Measurements from ENCODE around the gene ARID4B.
"Not testable (repeated sequence)": the region's sequence is repeated elsewhere in the genome, so short reads cannot be mapped to it uniquely, and the experiment has no call there.

Gene ARID4B

GRCh38 chr1:235168375-235168774, 159.6 kb downstream of the ARID4B start:
- no peak for DNase-seq (ENCODE audit: low read depth in 2 of 3, low spot score in 2 of 3)

GRCh38 chr1:235161685-235162327, 166.2 kb downstream of the ARID4B start:
- DNase-seq (ENCODE audit: low read depth in 2 of 3, low spot score in 2 of 3), result no peak

- DNase-seq (ENCODE audit: low read depth in 2 of 3, low spot score in 2 of 3), result peak; percentile 80 to 82 (median 82)
Measured at GRCh38 chr1:235160957-235161684, 166.9 kb downstream of the ARID4B start, which contains the start of gene RBM34. RBM34 (minus strand) TSS chr1:235161250; CDS start chr1:235161226, 24 bp downstream.

DNA sequence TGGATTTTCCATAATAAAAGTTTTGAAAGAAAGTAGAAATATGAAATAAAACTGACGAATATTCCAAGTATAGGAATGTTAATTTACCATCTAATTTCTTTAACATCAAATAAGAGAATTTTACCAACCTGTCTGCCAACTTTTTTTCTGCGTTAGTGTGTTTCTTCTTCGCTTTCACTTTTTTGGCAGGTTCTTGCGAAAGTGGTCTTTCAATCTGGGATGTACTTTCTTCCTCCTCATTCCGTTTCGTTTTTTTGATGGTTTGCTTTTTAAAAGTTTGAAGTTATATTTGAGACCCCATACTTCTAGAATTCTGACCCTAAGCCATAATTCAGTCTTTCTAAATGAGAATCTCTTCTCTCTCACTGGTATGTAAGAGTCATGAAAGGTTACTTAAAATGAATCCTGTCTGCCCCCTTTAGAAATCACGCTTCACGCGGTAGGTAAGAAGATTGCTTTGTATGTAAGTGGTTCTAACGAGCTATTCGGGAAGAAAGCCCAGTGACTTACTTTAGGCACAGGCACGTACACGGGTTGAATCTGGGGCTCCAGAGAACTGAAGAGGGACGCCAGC, 167.5 kb downstream of the ARID4B start:
- DNase-seq (ENCODE audit: low read depth in 2 of 3, low spot score in 2 of 3), result peak in 1 of 3 experiments; percentile 11

DNA sequence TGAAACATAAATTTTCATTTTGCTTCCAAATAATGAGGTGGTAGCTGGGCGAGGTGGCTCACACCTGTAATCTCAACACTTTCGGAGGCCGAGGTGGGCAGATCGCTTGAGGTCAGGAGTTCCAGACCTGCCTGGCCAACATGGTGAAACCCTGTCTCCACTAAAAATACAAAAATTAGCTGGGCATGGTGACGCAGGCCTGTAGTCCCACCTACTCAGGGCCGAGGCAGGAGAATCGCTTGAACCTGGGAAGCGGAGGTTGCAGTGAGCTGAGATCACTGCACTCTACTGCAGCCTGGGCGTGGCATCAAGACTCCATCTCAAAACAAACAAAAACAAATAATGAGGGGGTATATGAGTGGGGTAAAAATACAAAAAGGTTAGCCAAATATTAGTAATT, 168.0 kb downstream of the ARID4B start:
- DNase-seq (ENCODE audit: low read depth in 2 of 3, low spot score in 2 of 3), result not testable (repeated sequence)

GRCh38 chr1:235159284-235159683, 168.7 kb downstream of the ARID4B start:
- not testable (repeated sequence) for DNase-seq (ENCODE audit: low read depth in 2 of 3, low spot score in 2 of 3)

GRCh38 chr1:235158680-235159079, 169.3 kb downstream of the ARID4B start:
- DNase-seq (ENCODE audit: low read depth in 2 of 3, low spot score in 2 of 3), result no peak

DNA sequence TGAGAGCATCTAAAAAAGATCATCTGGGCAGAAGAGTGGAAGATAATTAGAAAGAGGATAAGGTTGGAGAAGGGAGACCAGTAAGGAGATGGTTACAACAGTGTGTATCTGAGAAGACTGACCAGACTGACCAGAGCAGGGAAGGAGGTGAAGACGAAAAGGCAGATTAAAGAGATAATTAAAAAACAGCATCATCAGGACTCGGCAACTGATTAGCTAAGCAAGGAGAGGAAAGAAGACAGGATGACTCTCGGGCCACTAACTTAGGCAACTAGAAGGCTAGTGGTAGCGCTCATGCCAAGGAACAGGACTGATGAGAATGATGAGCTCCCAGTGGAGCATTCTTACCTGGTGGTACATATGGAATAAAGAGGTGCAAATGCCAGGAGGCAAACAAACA, 170.8 kb downstream of the ARID4B start:
- no peak for DNase-seq (ENCODE audit: low read depth in 2 of 3, low spot score in 2 of 3)

GRCh38 chr1:235156740-235157139, 171.2 kb downstream of the ARID4B start:
- DNase-seq (ENCODE audit: low read depth in 2 of 3, low spot score in 2 of 3), result no peak

GRCh38 chr1:235156265-235156664, 171.7 kb downstream of the ARID4B start:
- no peak for DNase-seq (ENCODE audit: low read depth in 2 of 3, low spot score in 2 of 3)

GRCh38 chr1:235152235-235152634, 175.7 kb downstream of the ARID4B start:
- DNase-seq (ENCODE audit: low read depth in 2 of 3, low spot score in 2 of 3), result no peak

GRCh38 chr1:235151033-235151432, 176.9 kb downstream of the ARID4B start:
- no peak for DNase-seq (ENCODE audit: low read depth in 2 of 3, low spot score in 2 of 3)

GRCh38 chr1:235149824-235150223, 178.2 kb downstream of the ARID4B start:
- no peak for DNase-seq (ENCODE audit: low read depth in 2 of 3, low spot score in 2 of 3)

- no peak for DNase-seq (ENCODE audit: low read depth in 2 of 3, low spot score in 2 of 3)
Measured at GRCh38 chr1:235147269-235147668, 180.7 kb downstream of the ARID4B start.

- DNase-seq (ENCODE audit: low read depth in 2 of 3, low spot score in 2 of 3), result no peak
Measured at GRCh38 chr1:235145639-235146038, 182.3 kb downstream of the ARID4B start.

- DNase-seq (ENCODE audit: low read depth in 2 of 3, low spot score in 2 of 3), result no peak
Measured at GRCh38 chr1:235142991-235143390, 185.0 kb downstream of the ARID4B start.

GRCh38 chr1:235139315-235139714, 188.7 kb downstream of the ARID4B start:
- no peak for DNase-seq (ENCODE audit: low read depth in 2 of 3, low spot score in 2 of 3)

DNA sequence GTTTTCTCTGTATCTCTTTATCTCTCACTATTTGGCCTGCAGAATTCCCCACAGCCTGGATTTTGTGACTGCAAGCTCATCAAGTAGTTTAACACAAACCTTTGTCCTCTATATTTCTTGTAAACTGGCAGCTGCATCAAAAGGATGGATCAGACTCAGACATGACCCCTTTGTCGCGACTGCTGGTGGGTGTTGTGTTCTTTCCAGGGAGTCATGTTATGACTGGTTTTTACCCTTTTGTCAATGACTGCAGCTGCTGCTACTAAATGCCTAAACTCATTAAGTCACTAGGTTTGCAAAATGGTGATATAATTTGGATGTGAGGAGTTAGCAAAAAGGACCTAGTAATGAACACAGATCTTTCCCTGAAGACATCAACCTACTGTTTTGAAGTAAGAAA, 189.2 kb downstream of the ARID4B start:
- no peak for DNase-seq (ENCODE audit: low read depth in 2 of 3, low spot score in 2 of 3)

GRCh38 chr1:235136111-235136510, 191.9 kb downstream of the ARID4B start:
- no peak for DNase-seq (ENCODE audit: low read depth in 2 of 3, low spot score in 2 of 3)

DNA sequence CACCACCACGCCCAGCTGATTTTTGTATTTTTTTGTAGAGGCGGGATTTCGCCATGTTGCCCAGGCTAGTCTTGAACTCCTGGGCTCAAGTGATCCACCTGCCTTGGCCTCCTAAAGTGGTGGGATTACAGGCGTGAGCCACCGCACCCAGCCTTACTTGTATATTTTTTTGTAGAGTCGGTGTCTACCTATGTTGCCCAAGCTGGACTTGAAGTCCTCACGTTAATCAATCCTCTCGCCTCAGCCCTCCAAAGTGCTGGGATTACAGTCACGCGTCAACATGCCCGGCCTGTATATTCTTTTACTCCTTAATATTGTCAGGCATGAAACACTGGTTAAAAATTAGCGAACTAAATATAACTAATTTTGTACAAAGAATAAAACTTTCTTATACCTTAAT, 193.8 kb downstream of the ARID4B start:
- DNase-seq (ENCODE audit: low read depth in 2 of 3, low spot score in 2 of 3), result no peak

DNA sequence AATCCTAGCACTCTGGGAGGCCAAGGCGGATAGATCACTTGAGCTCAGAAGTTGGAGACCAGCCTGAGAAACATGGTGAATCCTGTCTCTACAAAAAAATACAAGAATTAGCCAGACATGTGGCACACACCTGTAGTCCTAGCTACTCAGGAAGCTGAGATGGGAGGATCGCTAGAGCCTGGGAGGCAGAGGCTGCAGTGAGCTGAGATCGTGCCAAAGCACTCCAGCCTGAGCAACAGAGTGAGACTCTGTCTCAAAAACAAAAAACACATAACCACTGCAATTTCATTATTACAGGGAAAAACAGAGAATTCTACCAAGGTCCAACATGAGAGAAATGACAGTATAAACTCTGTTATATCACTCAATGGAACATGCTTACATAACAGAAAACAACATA, 194.9 kb downstream of the ARID4B start:
- no peak for DNase-seq (ENCODE audit: low read depth in 2 of 3, low spot score in 2 of 3)

GRCh38 chr1:235131961-235132360, 196.0 kb downstream of the ARID4B start:
- no peak for DNase-seq (ENCODE audit: low read depth in 2 of 3, low spot score in 2 of 3)

All from activated CD8-positive, alpha-beta memory T cell treated with anti-CD3 and anti-CD28 coated beads for 48 hours (primary cell).